GM12873 (cell line): ENCODE data around the gene MAP4K2.

ENCODE experiments used
- CTCF ChIP-seq: IDR thresholded peaks from 2 replicates; pipeline ENCODE4 v1.5.1; 2012; ENCODE audit warnings: low read depth, mild to moderate bottlenecking, moderate library complexity, low read length, control low read depth; ENCODE audit not compliant: insufficient read depth; ENCODE audit errors: missing control alignments

Gene MAP4K2

GRCh38 chr11:64751580-64751979 lies 51.4 kb downstream of the MAP4K2 start:
- no peak for TF ChIP-seq CTCF

- no peak for TF ChIP-seq CTCF
These were observed 51.9 kb downstream of the MAP4K2 start for GRCh38 chr11:64751136-64751535.

GRCh38 chr11:64750361-64751054 lies 52.5 kb downstream of the MAP4K2 start:
- TF ChIP-seq CTCF, result peak; percentile 17

- TF ChIP-seq CTCF, result no peak
These were observed 54.9 kb downstream of the MAP4K2 start for GRCh38 chr11:64747961-64748665.

- TF ChIP-seq CTCF, result no peak
These were observed 56.5 kb downstream of the MAP4K2 start for GRCh38 chr11:64746486-64746885.

GRCh38 chr11:64745521-64746328 lies 57.3 kb downstream of the MAP4K2 start:
- TF ChIP-seq CTCF, result no peak

GRCh38 chr11:64745189-64745520 lies 57.9 kb downstream of the MAP4K2 start:
- TF ChIP-seq CTCF, result no peak
